Midbrain (tissue), 1 donor: ENCODE data around the gene CD300LG.
A peak's percentile ranks its signal among the peaks of the same experiment; 100 is the strongest.
"Not testable (repeated sequence)": the region's sequence is repeated elsewhere in the genome, so short reads cannot be mapped to it uniquely, and the experiment has no call there.

ENCODE experiments used
- DNase-seq: peaks from one replicate; lab custom pipeline; 2025; lab: John Stamatoyannopoulos, UW

Gene CD300LG

DNA sequence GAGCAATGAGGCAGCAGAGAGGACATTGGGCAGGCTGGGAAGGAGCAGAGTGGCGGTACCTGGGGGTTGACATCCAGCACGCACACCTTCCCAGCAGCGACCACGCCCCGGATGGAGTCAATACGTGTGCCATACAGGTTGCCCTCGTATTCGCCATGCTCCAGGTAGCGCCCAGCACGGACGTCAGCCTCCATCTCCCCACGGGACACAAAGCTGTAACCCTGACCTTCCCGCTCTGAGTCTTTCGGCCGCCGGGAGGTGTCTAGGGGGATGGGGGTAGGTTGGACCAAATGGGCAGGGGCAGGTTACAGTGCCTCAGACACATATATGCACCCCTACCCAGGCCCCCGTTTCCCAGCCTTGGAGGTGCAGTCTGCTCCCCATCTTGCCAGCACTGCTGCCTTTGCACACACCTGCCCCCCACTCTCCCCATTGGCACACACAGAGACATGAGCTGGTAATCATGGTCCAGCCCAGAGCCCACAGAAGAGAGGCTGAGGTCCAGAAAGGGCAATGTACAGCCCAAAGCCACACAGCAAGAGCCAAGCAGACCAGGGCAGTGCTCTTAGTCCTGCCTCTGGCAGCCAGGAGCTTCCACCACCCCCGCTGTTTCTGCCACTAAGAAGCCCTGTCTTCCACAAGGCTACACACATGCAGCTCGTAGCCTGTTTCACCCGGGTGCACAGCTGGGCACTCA is 32.9 kb downstream of the CD300LG start:
- no peak for DNase-seq

DNA sequence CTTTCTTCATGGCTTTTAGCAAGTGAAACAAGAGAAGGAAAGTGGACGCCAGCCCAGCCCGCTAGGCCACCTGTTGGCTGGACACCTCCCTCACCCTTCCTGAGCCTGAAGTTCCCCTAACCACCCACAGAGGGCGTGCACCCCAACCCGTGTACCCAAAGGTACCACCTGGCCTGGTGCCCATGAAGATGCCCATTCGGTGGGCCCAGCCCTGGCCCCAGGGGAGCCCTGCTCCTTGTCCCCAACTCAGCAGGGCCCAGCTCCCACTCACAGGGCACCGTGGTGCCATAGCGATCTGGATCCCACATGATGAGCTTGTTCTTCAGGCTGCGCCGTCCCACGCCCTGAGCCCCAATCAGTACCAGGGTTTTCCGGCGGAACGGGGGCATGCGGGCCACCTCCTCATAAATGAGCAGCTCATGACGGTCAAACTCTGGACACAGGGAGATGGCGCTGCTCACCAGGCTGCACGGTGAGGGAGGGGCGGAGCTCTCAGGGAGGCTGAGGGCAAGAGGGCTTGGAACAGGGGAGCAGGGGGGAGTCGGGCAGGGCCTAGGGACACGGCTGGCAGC is 33.5 kb downstream of the CD300LG start:
- no peak for DNase-seq

DNA sequence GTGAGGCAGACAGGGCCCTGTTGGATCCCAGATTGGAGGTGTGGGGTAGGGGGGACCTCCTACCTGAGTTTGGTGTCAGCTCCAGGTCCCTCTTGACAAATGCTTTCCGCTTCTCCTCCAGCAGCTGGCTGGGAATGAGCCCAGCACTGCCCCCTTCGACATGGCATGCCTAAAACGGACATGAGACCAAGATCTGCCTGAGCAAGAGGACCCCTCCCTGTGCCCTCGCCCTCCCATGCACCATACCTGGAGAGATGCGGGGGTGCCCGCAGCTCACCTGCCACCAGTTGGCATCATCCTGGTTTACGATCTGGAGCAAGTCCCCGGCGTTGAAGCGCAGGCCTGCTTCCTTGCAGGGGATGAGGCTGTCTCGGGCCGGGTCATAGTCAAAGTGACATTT is 34.2 kb downstream of the CD300LG start:
- DNase-seq: no peak

DNA sequence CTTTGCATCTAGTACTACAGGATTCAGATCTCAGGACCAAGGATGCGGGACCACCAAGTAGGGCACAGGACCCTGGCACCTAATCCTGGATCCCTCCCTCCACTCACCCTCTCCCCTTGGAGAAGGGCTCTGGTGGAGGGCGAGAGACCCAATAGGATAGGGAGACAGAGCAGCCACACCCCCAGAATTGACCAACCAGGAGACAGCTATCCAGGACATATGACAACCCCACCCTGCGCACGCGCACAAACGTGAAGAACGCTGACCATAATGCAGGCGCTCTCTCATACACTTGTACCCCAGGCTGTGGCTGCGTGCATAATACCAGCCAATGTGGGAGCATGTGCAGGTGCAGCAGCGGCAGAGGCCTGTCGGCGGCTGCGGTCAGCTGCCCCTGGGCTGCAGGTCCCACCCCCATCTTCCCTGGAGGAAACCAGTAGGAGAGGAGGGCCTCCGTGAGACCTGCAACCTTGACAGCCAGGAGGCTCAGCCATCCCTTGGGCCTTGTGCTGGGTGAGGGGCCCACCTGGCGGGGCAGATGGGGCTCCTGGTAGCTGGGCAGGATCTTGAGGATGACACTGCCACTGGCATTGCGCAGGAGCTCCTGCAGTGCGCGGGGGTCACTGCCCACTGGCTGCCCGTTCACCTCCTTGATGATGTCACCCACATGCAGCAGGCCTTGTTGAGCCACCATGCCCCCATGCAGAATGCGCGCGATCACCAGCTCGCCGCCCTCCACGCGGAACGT is 35.0 kb downstream of the CD300LG start:
- DNase-seq: no peak

DNA sequence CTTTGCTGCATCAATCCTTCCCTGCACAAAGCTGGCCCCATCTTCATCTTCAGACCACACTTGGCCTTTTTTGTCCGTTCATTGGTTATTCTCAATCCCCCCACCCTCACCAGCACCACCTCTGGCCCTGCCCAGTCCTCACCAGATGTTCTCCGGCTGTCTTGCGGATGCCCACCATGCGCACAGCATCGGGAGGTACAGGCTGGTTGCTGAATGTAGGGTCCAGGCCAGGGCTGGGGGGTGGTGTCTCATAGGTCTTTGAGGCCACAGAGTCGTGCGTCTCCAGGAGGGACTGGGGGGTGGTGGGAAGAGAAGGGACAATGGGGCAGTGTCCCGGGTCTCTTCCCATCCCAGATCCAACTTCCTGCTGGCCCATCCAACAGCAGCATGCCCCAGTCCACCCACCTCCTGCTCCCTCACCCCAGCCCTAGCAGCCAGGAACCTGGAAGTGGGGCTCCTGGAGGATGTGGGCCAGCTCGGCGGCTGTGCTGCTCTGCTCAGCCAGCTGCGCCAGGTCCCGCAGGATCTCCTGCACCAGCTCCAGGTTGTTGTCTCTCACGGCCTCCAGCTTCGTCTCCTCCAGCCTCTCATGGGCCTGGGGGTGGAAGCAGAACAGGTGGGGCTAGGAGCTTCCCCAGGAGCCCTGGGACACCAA is 35.9 kb downstream of the CD300LG start:
- no peak for DNase-seq

DNA sequence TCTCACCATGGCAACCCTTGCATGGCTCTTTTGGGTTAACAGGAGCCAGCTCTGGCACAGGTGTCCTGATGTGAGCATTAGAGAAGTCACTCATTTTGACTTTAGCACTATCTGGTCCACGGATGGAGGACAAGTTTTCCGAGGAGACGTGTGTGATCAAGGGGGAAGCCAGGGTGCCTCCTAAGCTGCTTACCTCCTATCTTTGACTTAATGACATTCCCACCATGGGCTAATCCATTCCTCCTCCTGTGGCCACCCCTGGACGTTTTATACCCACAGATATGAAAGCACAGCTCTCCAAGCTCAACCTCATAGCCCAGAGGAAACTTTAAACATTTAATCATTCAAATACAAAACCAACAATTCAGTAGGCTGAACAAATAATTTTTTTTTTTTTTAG is 41.6 kb downstream of the CD300LG start:
- DNase-seq: no peak

DNA sequence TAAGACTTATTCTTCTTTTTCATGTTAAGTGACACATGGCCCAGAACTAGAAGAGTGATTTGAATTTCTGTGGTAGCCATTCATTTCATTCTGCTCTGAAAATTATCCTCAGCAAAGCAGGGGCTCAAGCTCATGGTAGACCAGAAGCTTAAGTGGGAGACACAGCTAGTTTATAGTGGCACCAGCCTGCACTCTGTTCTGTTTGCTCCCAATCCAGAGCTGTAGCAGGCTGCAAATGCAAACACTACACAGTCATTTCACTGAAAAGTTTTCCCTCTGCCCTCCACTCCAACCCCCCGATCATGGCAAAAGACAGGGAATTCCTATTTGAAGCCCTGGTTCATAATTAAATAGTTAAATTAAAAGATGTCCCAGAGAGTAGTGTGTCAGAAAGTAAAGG is 43.3 kb downstream of the CD300LG start:
- DNase-seq: no peak

DNA sequence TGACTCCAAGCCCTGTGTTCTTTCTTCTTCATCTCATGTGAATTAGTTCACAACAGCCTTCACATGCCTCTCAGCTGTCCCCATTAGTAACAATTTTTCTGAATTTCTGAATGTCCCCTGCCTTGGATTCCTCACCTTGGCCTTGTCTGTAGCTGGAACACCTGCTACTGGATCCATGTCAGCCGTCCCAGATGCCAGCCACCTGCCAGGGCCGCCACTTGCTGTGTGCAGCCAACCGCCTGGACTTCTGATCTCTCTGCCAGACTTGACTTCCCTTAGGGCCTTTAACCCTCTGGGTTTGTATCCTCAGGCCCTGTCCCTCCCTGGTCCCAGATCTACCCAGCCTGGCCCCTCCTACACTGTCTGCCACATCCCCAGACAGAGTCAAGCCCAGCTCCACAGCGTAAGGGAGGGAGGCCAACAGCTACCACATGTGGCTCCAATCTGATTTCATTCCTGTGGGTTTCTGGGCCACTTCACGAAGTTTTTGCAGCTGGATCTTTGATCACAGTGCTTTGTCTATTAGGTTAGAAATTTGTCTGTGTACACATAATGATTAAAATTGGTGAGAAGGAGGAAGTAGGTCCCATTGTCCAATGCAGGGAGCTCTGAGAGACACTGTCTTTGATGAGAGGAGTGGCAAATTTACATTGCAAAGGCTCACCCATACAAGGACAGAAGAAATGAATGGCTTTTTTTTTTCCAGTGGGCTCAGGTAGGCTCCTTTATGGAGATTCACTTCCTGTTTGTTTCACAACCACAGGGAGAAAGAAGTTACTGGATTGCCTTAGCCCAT is 45.1 kb downstream of the CD300LG start:
- no peak for DNase-seq

DNA sequence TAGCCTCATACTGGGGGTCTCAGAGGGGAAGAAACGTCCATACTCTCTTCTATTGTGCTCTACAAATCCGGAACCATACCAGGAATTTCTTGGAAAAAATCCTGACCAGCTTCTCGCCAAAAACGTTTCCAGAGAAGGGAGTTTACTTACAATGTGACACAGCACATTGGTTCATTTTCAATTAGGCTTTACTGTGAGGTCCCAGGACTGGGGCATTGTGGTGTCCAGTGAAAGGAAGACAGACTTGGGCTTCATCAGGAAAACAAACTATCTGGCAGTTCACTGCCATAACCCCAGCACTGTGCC is 45.6 kb downstream of the CD300LG start:
- DNase-seq: no peak

DNA sequence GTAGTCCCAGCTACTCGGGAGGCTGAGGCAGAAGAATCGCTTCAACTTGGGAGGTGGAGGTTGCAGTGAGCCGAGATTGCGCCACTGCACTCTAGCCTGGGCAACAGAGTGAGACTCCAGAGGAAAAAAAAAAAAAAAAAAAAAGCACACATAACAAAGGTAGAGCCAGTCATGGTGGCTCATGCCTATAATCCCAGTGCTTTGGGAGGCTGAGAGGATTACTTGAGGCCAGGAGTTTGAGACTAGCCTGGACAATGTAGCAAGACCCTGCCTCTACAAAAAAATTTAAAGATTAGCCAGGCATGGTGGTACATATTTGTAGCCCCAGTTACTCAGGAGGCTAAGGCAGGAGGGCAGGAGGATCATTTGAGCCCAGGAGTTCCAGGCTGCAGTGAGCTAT is 47.5 kb downstream of the CD300LG start:
- DNase-seq: not testable (repeated sequence)

DNA sequence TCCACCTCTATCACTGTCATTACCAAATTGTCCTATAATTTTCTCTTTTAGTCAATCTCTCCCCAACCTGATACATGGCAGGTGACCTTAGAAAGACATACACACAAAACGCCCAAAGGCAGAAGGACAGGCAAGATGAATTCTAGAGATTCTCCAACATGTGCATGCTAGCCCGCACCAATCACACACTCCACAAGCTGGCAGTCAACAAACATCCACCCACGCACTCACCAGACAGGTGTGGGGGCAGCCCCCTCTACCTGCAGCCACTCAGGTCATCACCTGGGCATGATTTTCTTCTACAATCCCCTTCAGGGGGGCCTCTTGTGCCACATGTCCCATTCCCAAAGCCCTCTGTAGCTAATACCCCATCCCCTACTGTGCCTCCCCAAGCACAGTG is 50.9 kb downstream of the CD300LG start:
- no peak for DNase-seq

DNA sequence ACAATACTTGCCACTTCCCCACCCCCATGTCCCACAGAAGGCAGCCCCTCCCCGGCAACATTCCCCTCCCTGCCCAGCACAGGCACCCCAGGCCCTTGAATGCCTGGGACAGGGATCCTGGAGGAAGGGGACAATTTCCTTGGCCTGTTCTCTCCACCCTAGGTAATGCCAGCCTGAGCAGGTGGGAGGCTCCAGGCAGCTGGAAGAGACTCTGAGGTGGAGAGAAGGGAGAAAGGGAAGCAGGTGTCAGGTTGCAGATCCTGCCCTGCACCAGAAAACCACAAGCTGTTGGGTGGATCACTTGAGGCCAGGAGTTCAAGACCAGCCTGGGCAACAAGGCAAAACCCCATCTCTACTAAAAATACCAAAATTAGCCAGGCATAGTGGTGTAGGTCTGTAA is 51.5 kb downstream of the CD300LG start:
- no peak for DNase-seq

DNA sequence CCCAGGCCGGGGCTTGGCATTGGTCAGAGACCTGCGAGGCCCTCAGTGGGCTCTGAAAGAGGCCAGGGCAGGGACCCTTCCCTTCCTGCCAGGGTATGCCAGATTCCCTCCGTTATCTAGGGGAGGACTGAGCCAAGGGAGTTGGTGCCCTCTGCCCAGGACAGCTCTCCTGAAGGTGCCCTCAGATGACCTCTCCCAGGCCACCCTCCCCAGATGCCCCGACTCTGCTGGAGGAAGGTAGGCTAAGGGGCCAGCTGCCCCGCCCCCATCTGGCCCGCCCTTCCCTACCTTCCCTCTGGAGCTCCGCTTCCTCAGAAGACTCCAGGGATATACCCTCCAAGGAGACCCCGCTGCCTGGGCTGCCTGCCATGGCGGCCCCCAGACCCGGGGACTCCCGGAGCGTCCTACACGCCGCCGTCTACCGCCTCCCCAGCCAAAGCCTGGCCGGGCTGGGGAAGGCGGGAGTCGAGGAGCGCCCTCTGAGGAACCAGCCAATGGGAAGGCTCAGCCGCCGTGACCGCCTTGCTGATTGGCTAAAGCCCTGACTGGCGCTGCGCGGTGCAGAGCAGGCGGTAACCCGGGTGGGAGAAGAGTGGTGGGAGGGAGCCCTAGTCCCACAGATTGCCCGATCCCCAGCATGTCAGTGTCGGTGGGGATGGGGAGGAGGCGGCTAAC is 53.3 kb downstream of the CD300LG start:
- peak; percentile 89 for DNase-seq

DNA sequence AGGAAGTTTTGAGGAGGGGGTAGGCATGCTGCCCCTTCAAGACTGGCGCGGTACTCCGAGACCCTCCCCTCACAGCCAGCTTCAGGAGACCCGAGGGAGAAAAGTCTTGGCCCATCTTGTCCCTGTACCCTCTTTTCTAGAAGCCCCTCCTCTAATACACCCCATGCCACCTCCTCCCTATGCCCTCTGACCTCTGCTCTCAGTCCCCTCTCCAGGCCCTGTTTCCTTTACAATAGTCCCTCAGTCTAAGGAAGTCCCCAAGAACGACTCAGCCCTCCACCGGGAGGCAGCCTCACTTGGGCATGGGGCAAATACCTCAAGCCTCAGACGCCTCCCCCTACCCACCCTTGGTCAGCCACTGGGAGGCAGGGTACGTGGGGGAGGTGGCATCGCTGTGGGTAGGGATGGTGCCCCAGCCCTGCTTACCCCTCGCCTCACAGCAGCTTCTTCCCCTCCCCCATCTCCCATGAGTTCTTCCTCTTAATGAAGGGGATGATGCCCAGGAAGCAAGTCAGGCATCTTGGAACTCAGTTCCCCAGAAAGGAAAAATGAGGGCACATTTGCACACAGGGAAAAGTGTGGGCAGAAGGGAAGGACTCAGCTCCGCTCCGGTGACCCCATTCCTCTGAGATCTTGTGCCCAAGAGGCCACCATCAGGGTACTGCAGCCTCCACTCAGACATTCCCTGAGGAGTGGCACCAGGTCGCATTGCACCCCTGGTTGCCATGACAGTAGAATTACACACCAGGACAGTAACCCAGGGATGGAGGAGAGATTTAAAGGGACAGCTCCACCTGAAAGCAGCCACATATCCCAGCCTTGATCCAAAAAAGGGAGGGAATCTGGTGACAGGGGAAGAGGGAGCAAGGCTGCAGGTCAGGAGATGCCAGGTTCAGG is 54.1 kb downstream of the CD300LG start:
- no peak for DNase-seq

DNA sequence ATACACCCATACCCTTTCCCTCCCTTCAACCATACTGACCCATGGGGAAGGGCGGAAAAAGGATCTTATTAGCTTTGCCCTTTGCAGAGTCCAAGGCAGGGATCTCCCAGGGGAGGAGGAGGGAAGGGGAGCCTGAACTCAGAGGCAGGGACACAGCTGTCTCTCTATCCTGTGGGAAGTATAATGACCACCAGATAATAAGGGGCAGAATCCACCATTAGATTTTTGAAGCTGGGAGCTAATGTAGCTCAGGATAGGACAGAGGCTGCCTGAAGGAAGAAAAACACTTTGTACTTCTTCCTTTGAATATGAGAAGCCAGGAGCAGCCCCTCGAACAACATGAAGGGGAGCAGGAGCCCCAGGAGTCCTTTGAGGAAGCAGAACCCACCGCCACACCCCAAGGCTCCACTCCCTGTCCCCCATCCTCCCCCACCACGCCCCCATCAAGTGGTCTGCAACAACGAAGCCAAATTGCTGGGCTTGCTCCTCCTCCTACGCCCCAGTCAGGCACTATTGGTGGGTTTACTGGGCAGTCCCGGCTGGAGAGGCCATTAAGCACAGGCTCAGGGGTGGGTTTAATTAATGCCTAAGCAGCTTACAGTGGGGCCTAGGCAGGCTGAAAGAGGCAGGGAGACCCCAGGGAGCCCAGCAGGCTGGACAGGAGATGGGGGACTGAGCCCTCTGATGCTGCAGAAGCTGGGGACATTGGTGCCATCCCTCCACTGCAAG is 55.0 kb downstream of the CD300LG start:
- no peak for DNase-seq

DNA sequence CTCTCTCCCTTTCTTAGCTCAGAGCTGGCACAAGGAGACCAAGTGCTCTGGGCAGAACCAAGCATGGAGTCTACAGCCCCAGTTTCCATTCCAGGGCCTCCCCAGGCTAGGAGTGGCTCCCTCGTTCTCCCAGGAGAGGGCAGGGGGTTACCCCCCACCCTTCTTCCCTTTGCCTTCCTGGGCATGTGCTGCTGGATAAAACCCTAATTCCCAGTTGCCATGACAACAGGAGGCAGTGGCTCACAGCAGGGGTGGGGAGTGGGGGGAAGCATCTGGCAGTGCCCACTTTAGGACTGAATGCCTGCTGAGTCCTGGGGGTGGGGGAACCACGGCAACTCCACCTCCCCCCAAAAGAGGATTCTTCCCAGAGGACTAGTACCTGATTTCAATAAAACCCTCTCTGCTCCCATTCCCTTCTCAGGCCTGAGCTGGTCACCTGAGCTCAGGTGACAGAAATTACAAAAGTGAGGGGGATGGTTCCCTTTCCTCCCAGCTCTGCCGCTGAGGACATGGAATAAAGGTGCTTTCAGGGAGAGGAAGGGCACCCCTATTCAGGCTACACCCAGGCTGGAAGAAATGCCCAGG is 58.5 kb downstream of the CD300LG start:
- no peak for DNase-seq

DNA sequence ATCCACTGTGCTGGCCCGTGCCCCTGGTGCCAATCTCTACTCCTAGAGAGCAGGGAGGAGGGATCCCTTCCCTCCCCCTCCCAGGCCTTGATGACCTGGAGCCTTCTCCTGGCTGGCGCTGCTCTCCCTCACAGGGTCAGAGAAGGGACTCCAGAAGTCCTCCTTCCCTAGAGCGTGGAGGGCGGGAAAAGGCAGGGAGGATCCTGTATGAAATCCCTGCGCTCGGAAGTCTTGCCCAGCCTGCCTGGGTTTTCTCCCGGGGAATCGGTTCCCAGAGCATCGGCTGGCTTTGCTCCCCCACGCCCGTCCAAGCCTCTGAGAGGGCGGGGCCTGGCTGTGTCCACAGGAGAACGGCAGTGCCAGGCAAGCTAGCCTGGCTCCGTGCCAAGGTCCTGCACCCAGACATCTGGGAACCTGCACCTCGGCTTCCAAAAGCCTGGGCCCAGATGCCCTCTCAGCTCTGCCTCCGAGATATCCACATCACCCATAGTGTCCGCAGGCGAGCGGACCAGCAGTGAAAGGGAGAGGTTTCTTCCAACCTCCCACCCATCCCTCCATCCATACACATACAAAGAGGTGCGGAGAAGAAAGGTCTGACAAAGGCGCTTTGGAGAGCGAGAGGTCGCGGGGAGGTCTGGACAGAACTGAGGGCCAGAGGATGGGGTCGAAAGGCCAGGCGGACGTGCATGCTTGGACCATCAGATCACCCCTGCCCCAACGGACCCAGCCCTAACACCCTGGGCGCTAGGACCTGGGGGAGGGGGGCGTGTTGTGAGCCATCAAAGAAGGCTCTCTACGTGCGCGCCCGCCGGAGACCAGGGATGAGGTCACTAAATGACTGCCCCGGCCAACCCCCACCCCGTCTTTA is 59.2 kb downstream of the CD300LG start:
- peak; percentile 83 for DNase-seq

DNA sequence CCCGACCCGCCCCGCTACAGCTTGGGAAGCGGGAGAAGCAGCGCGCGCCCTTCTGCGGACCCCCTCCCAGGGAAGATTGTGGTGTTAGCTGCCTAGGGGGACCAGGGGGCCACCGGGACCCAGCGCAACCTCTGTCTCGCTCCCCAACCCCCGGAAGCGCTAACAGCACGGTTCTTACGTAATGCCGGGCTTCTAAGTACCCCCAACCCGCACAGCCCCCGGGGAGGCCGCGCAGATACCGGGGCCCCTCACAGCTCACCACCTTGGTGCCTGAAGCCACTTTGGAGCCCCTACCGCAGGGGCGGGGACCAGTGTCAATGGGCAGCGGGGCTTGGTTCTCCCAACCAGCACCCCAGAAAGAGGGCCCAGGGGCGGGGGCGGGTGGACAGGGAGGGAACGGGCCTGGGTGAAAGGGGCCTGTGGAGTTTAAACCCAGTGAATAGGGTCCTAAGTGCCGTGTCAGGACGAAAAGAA is 60.0 kb downstream of the CD300LG start:
- DNase-seq: peak; percentile 66
